A549 (cell line): Measurements from ENCODE around the gene SNX30. TPM values are rescaled to one million over a fixed set of nuclear protein-coding genes. Genes with fewer than 3 reads are reported as not detected.

Experiments
- ATAC-seq, 2 experiments: fragments of 200-7000 bp in 1 of 2; fragments of >200 bp in 1 of 2; cut with Nextera tagmentation in 1 of 2; cut with Tn5 transposase in 1 of 2; 3 replicates each; pipeline versions ENCODE4 v1.8.0 to v1.9.1; 2018 to 2020; ENCODE audit warnings: mild to moderate bottlenecking in 1 of 2, moderate library complexity in 1 of 2
- CTCF ChIA-PET: fragments of 300-600 bp; sonication (Branson Sonifier 250); formaldehyde crosslinking; extraction: SDS; loops from one replicate; lab custom pipeline; 2021; ENCODE audit warnings: antibody characterized with exemption, inconsistent platforms; lab: Yijun Ruan, JAX
- POLR2A ChIA-PET: fragments of 350-600 bp; formaldehyde crosslinking; extraction: SDS; loops from one replicate; lab custom pipeline; 2021; ENCODE audit warnings: antibody characterized with exemption, inconsistent platforms; lab: Yijun Ruan, JAX
- DNase-seq, 2 experiments: peaks; one replicate each; pipeline versions ENCODE4 v3.0.0 to v3.0.0-alpha.2; 2011 to 2016; ENCODE audit warnings: low read depth in 1 of 2, low spot score in 1 of 2
- FAIRE-seq: peaks from 2 replicates; lab custom pipeline; 2011; peaks lifted over from hg19 to GRCh38; lab: Jason Lieb, UNC
- H3K27ac ChIP-seq, 2 experiments: fragments of >200 bp; sonication (Bioruptor Twin); formaldehyde crosslinking; 3 replicates each; pipeline ENCODE4 v1.5.1; 2016 to 2017
- H3K4me1 ChIP-seq: fragments of >200 bp; sonication (Bioruptor Twin); formaldehyde crosslinking; 3 replicates; pipeline ENCODE4 v1.6.1; 2016
- H3K4me2 ChIP-seq: fragments of >200 bp; sonication (Bioruptor Twin); formaldehyde crosslinking; 3 replicates; pipeline ENCODE4 v1.6.1; 2016
- H3K4me3 ChIP-seq: fragments of >200 bp; sonication (Bioruptor Twin); formaldehyde crosslinking; 3 replicates; pipeline ENCODE4 v1.5.1; 2016
- H3K9me3 ChIP-seq: fragments of >200 bp; sonication (Bioruptor Twin); formaldehyde crosslinking; 3 replicates; pipeline ENCODE4 v1.6.1; 2016
- BCL3 ChIP-seq: fragments of >200 bp; sonication (Bioruptor Twin); formaldehyde crosslinking; IDR thresholded peaks from 3 replicates; pipeline ENCODE4 v1.6.1; 2016
- BHLHE40 ChIP-seq: IDR thresholded peaks from 2 replicates; pipeline ENCODE4 v1.6.1; 2012; ENCODE audit warnings: low read depth, low read length, inconsistent platforms
- CBX2 ChIP-seq: fragments of 200-600 bp; sonication (generic); IDR thresholded peaks from 2 replicates; pipeline ENCODE4 v1.6.1; 2016; ENCODE audit warnings: low read depth, mild to moderate bottlenecking, borderline replicate concordance
- CBX8 ChIP-seq: fragments of 200-600 bp; sonication (generic); IDR thresholded peaks from 2 replicates; pipeline ENCODE4 v1.6.1; 2016
- CTCF ChIP-seq: fragments of >200 bp; sonication (Bioruptor Twin); formaldehyde crosslinking; IDR thresholded peaks from 3 replicates; pipeline ENCODE4 v1.5.1; 2016
- EHMT2 ChIP-seq: fragments of 200-600 bp; sonication (generic); IDR thresholded peaks from 2 replicates; pipeline ENCODE4 v1.6.1; 2016; ENCODE audit warnings: antibody characterized with exemption, low read depth, mild to moderate bottlenecking, moderate library complexity
- FOSB ChIP-seq: fragments of 250-450 bp; sonication (Bioruptor Pico); IDR thresholded peaks from 2 replicates; pipeline ENCODE4 v1.5.0; 2020; ENCODE audit warnings: mild to moderate bottlenecking, moderate library complexity
- FOSL2 ChIP-seq, 2 experiments: fragments of 450-650 bp in 1 of 2; fragments of >200 bp in 1 of 2; sonication (Bioruptor Twin) in 1 of 2; formaldehyde crosslinking; IDR thresholded peaks; 2 replicates each; pipeline versions ENCODE4 v1.5.0 to v1.6.1; 2016 to 2020; ENCODE audit warnings: mild to moderate bottlenecking in 1 of 2, moderate library complexity in 1 of 2
- HDAC2 ChIP-seq: fragments of 200-600 bp; sonication (generic); IDR thresholded peaks from 2 replicates; pipeline ENCODE4 v1.6.1; 2016
- MYC ChIP-seq: IDR thresholded peaks from 2 replicates; pipeline ENCODE4 v1.6.1; 2012; ENCODE audit warnings: mild to moderate bottlenecking, inconsistent platforms, low read length, improper control_type of control experiment, borderline replicate concordance
- NPAS2 ChIP-seq: fragments of 250-450 bp; sonication (Bioruptor Pico); IDR thresholded peaks from 2 replicates; pipeline ENCODE4 v1.8.0; 2022; ENCODE audit warnings: mild to moderate bottlenecking, moderate library complexity, borderline replicate concordance
- POLR2AphosphoS2 ChIP-seq: conservative IDR thresholded peaks from 2 replicates; pipeline ENCODE4 v1.6.1; 2012; ENCODE audit warnings: low read length, improper control_type of control experiment, inconsistent platforms
- RAD21 ChIP-seq, 2 experiments: fragments of >200 bp in 1 of 2; sonication (Bioruptor Twin) in 1 of 2; formaldehyde crosslinking in 1 of 2; IDR thresholded peaks in 1 of 2; conservative IDR thresholded peaks in 1 of 2; 2 replicates in 1 of 2; 3 replicates in 1 of 2; pipeline ENCODE4 v1.6.1; 2012 to 2018; ENCODE audit warnings: inconsistent platforms in 1 of 2
- RARB ChIP-seq: fragments of 250-450 bp; sonication (Bioruptor Pico); IDR thresholded peaks from 2 replicates; pipeline ENCODE4 v1.8.0; 2021; ENCODE audit warnings: mild to moderate bottlenecking, moderate library complexity
- SREBF2 ChIP-seq: fragments of 450-650 bp; IDR thresholded peaks from 2 replicates; pipeline ENCODE4 v1.6.1; 2014; ENCODE audit warnings: mild to moderate bottlenecking, moderate library complexity
- TP53 ChIP-seq: fragments of 250-450 bp; sonication (Bioruptor Pico); IDR thresholded peaks from 2 replicates; pipeline ENCODE4 v1.5.0; 2021; ENCODE audit warnings: mild to moderate bottlenecking, moderate library complexity
- ZSCAN20 ChIP-seq: fragments of 250-450 bp; sonication (Bioruptor Pico); IDR thresholded peaks from 2 replicates; pipeline ENCODE4 v1.8.0; 2022; ENCODE audit warnings: mild to moderate bottlenecking, moderate library complexity
- WGBS: methylation state at CpG from one replicate; pipeline ENCODE4 v1.1.6; 2017; ENCODE audit errors: missing lambda C conversion rate; 5-methylcytosine and 5-hydroxymethylcytosine counted together
- polyA plus RNA-seq, 4 experiments: library from polyadenylated mRNA; depleted of rRNA in 3 of 4; stranded (reverse); fragments of >200 nt; fragmentation: RNase III in 1 of 4; extraction: RNeasy Plus Mini Kit Qiagen cat#74134 plus additional on column Dnase treatment in 1 of 4; gene quantifications; 2 replicates in 3 of 4; 3 replicates in 1 of 4; pipeline ENCODE4 v1.2.3, GENCODE V29; 2011 to 2017
- TF ChIP-seq, protein P1 (sequence below): IDR thresholded peaks from 2 replicates; pipeline ENCODE4 v1.6.1; 2012
- TF ChIP-seq, protein P2 (sequence below): IDR thresholded peaks from 2 replicates; pipeline ENCODE4 v1.6.1; 2012; ENCODE audit warnings: low read depth, borderline replicate concordance

The SNX30 gene
- polyA plus RNA-seq, 2 of the 4 experiments (the other 2 are of a cell fraction) = 3.1 to 3.6 TPM

GRCh38 chr9:112764837-112765236 is 14.3 kb downstream of the SNX30 start:
- H3K4me2 ChIP-seq = no peak overlapping the region
- TF ChIP-seq ZSCAN20 (CRISPR knock-in tag) = no peak
- TF ChIP-seq BCL3 = no peak
- H3K4me3 ChIP-seq = no peak overlapping the region
- no peaks in the 10 kb centered on the region for H3K9me3 ChIP-seq
- no peak; a peak in 1 of 6 replicates for ATAC-seq
- WGBS = 72% methylated on average over 7 of the region's 7 CpGs
- CTCF ChIA-PET = interaction anchor here (1.1 kb wide), 1 partner anchor 15 kb away, joined by 3 read pairs; no protein-coding TSS in a partner anchor
- no peak overlapping the region for H3K27ac ChIP-seq
- POLR2A ChIA-PET = no interaction called here
- H3K4me1 ChIP-seq = no peaks in the 10 kb centered on the region
- no peak for FAIRE-seq
- no peak for DNase-seq

DNA sequence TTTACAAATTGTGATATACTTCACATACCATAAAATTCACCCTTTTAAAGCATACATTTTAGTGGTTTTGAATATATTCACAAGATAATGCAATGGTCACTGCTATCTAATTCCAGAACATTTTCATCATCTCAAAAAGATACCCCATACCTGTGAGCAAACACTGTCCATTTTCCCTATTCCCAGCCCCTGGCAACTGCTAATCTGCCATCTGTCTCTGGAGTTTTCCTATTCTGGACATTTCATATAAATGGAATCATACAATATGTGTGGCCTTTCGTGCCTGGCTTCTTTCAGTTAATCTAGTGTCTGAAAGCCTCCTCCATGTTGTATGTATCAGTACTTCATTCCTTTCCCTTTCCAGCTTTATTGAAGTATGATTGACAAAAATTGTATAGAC is 14.7 kb downstream of the SNX30 start:
- no peak for FAIRE-seq
- 93% methylated on average over 1 of the region's 1 CpG for WGBS
- no peak for DNase-seq
- no peak for TF ChIP-seq RAD21 (conservative IDR thresholded peaks at IDR 0.05 in 1 of 2, IDR thresholded peaks at IDR 0.05 in 1 of 2)
- no peak for TF ChIP-seq FOSL2 (IDR thresholded peaks at IDR 0.05)
- TF ChIP-seq FOSL2 (CRISPR knock-in tag; IDR thresholded peaks at IDR 0.05) = no peak
- TF ChIP-seq CBX2 = no peak
- H3K4me3 ChIP-seq = no peak overlapping the region
- H3K9me3 ChIP-seq = no peaks in the 10 kb centered on the region
- H3K4me2 ChIP-seq = no peak overlapping the region
- POLR2A ChIA-PET = no interaction called here
- H3K27ac ChIP-seq = no peak overlapping the region
- no peaks in the 10 kb centered on the region for H3K4me1 ChIP-seq
- CTCF ChIA-PET = no interaction called here
- no peak for ATAC-seq

DNA sequence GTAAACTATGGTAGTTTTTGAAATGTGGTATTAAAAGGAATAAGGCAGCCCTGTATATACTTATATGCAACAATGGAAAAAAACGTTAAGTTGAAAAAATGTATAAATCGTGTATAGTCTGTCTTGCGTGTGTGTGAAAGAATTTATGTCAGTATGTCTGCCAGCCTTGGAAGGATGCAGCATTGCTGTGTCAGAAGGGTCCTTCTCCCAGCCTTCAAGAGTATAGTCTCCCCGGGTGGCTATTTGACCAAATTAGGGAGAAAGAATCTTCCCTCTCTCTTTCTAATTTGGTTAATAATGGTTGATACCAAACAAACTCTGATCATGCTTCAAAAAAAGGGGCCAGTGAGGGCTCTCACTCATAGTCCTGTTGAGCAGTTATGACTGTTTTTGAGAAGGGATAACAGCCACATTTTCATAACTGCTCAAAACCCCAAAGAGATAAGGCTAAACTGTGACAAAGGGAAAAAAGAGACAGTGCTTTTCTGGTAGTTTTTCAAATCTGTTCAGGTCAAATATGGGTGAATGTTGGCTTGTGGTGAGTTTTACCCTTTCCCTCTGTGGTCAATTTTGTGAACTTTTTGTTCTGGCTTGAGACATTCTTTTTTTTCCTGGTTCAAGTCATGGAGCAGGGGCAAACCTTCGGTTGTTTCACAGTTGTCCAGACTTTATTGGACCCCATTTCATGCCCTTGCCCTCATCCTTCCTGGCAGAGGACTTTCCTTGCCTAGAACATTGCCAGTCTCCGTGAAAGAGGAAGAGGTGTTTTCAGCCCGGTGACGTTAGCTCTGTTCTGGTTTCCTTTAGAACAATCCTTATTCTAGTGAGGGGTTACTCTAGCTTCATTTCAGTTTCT is 21.0 kb downstream of the SNX30 start:
- FAIRE-seq (no peak), DNase-seq (no peak), ATAC-seq (no peak)
- Histone ChIP-seq H3K4me1 (no peaks in the 10 kb centered on the region), H3K27ac (no peak overlapping the region), H3K4me3 (no peak overlapping the region), H3K4me2 (no peak overlapping the region), H3K9me3 (no peaks in the 10 kb centered on the region)
- WGBS = 59% methylated on average over 8 of the region's 8 CpGs
- ChIA-PET CTCF (interaction anchor here (2.0 kb wide), 1 partner anchor 14 kb away, joined by 6 read pairs; no protein-coding TSS in a partner anchor), POLR2A (no interaction called here)
- TF ChIP-seq EHMT2 (no peak), RAD21 (conservative IDR thresholded peaks at IDR 0.05 in 1 of 2, IDR thresholded peaks at IDR 0.05 in 1 of 2) (no peak), FOSB (CRISPR knock-in tag) (no peak), FOSL2 (IDR thresholded peaks at IDR 0.05) (no peak), FOSL2 (CRISPR knock-in tag; IDR thresholded peaks at IDR 0.05) (no peak), BHLHE40 (no peak)
- TF ChIP-seq, protein P1, sequence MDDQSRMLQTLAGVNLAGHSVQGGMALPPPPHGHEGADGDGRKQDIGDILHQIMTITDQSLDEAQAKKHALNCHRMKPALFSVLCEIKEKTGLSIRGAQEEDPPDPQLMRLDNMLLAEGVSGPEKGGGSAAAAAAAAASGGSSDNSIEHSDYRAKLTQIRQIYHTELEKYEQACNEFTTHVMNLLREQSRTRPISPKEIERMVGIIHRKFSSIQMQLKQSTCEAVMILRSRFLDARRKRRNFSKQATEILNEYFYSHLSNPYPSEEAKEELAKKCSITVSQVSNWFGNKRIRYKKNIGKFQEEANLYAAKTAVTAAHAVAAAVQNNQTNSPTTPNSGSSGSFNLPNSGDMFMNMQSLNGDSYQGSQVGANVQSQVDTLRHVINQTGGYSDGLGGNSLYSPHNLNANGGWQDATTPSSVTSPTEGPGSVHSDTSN = no peak

DNA sequence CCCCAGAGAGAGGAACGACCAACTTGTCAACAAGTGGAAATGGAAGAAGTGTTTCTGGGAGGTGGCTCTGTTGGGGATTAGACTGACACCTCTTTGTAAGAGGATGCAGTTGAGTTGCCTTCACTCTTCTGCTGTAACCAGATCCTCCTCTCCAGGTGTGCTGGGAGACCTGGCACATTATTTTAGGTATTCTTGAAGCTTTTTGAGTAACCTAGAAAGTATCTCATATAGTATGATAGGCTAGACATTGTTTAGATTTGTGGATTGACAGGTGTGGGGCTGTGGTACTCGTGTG is 21.6 kb downstream of the SNX30 start:
- H3K4me3 ChIP-seq = no peak overlapping the region
- POLR2A ChIA-PET = no interaction called here
- no peak overlapping the region for H3K27ac ChIP-seq
- 38% methylated on average over 2 of the region's 2 CpGs for WGBS
- H3K4me1 ChIP-seq = no peaks in the 10 kb centered on the region
- ATAC-seq (no peak), FAIRE-seq (no peak), DNase-seq (no peak)
- no peaks in the 10 kb centered on the region for H3K9me3 ChIP-seq
- CTCF ChIA-PET = interaction anchor here (2.0 kb wide), 1 partner anchor 14 kb away, joined by 6 read pairs; no protein-coding TSS in a partner anchor
- H3K4me2 ChIP-seq = no peak overlapping the region
- no peak for TF ChIP-seq NPAS2 (CRISPR knock-in tag)
- no peak for TF ChIP-seq RAD21 (conservative IDR thresholded peaks at IDR 0.05 in 1 of 2, IDR thresholded peaks at IDR 0.05 in 1 of 2)
- TF ChIP-seq BCL3 = no peak
- TF ChIP-seq RARB (CRISPR knock-in tag) = no peak
- no peak for TF ChIP-seq POLR2AphosphoS2
- TF ChIP-seq SREBF2 = no peak
- TF ChIP-seq CTCF = no peak
- no peak for TF ChIP-seq HDAC2
- TF ChIP-seq FOSB (CRISPR knock-in tag) = no peak
- no peak for TF ChIP-seq TP53 (CRISPR knock-in tag)
- no peak for TF ChIP-seq MYC
- TF ChIP-seq CBX8 = no peak
- TF ChIP-seq, protein P2, sequence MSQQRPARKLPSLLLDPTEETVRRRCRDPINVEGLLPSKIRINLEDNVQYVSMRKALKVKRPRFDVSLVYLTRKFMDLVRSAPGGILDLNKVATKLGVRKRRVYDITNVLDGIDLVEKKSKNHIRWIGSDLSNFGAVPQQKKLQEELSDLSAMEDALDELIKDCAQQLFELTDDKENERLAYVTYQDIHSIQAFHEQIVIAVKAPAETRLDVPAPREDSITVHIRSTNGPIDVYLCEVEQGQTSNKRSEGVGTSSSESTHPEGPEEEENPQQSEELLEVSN = no peak
- TF ChIP-seq, protein P1 = no peak
